Endothelial cell of umbilical vein (primary cell): ENCODE data around the gene PHACTR1. TPM values are rescaled to one million over a fixed set of nuclear protein-coding genes. Genes with fewer than 3 reads are reported as not detected.
"Not testable (repeated sequence)": the region's sequence is repeated elsewhere in the genome, so short reads cannot be mapped to it uniquely, and the experiment has no call there.

Source experiments
- BruUV-seq: library from RNA; stranded (reverse); fragments of 400-500 nt; replicated peaks from 2 replicates; lab custom pipeline; 2021; lab: Mats Ljungman, UMichigan
- CTCF ChIA-PET: fragments of 300-600, 350-600 bp; sonication (Branson Sonifier 250); formaldehyde crosslinking; loops from one replicate; lab custom pipeline; 2021; ENCODE audit warnings: antibody characterized with exemption, inconsistent platforms; lab: Charles Lee
- POLR2A ChIA-PET: fragments of 300-600, 350-600 bp; sonication (Branson Sonifier 250); formaldehyde crosslinking; loops from one replicate; lab custom pipeline; 2021; ENCODE audit warnings: antibody characterized with exemption, inconsistent platforms; lab: Charles Lee
- DNase-seq: peaks from one replicate; pipeline ENCODE4 v3.0.0-alpha.2; 2011; ENCODE audit warnings: low read depth, low spot score
- FAIRE-seq: peaks from 2 replicates; lab custom pipeline; 2011; peaks lifted over from hg19 to GRCh38; lab: Jason Lieb, UNC
- H2AFZ ChIP-seq: 2 replicates; pipeline ENCODE4 v1.6.0; 2012; ENCODE audit warnings: low read depth, low read length, control low read depth, inconsistent platforms
- H3K27ac ChIP-seq: 2 replicates; pipeline ENCODE4 v1.5.1; 2011; ENCODE audit warnings: low read depth, mild to moderate bottlenecking, control low read depth, low read length, moderate library complexity; ENCODE audit not compliant: insufficient read depth
- H3K27me3 ChIP-seq, 2 experiments: 2 replicates each; pipeline versions ENCODE4 v1.6.0 to v1.6.1; 2011; ENCODE audit warnings: low read length in 2 of 2, mixed read lengths in 1 of 2; ENCODE audit not compliant: control insufficient read depth in 2 of 2, insufficient read depth in 2 of 2
- H3K36me3 ChIP-seq, 2 experiments: 2 replicates in 1 of 2; 3 replicates in 1 of 2; pipeline ENCODE4 v1.5.1; 2011; ENCODE audit warnings: low read length in 2 of 2, mild to moderate bottlenecking in 1 of 2, moderate library complexity in 1 of 2; ENCODE audit not compliant: control insufficient read depth in 2 of 2, insufficient read depth in 2 of 2; ENCODE audit errors: extremely low read depth in 1 of 2
- H3K4me1 ChIP-seq: 3 replicates; pipeline ENCODE4 v1.5.1; 2011; ENCODE audit warnings: mild to moderate bottlenecking, low read length; ENCODE audit not compliant: control insufficient read depth, insufficient read depth; ENCODE audit errors: extremely low read depth
- H3K4me2 ChIP-seq: 2 replicates; pipeline ENCODE4 v1.6.1; 2011; ENCODE audit warnings: low read length, control low read depth, mixed read lengths; ENCODE audit not compliant: insufficient read depth
- H3K4me3 ChIP-seq, 3 experiments: fragments of 200-600 bp in 1 of 3; sonication (generic), shearing (Covaris generic) in 1 of 3; replicated peaks in 1 of 3; 2 replicates each; pipeline ENCODE4 v1.5.1; 2011 to 2016; ENCODE audit warnings: control low read depth in 3 of 3, low read length in 3 of 3, mild to moderate bottlenecking in 2 of 3, inconsistent platforms in 1 of 3, low read depth in 1 of 3, moderate library complexity in 1 of 3; ENCODE audit not compliant: insufficient read depth in 1 of 3
- H3K79me2 ChIP-seq: 2 replicates; pipeline ENCODE4 v1.6.0; 2012; ENCODE audit warnings: low read length, inconsistent platforms; ENCODE audit not compliant: control insufficient read depth, insufficient read depth
- H3K9ac ChIP-seq: replicated peaks from 2 replicates; pipeline ENCODE3; 2011; ENCODE audit warnings: low read length, control low read depth; ENCODE audit not compliant: insufficient read depth; ENCODE audit errors: extremely low read depth
- H3K9me1 ChIP-seq: replicated peaks from 3 replicates; pipeline ENCODE4 v1.6.0; 2011; ENCODE audit warnings: mild to moderate bottlenecking, low read length; ENCODE audit not compliant: control insufficient read depth, insufficient read depth; ENCODE audit errors: extremely low read depth
- H3K9me3 ChIP-seq: replicated peaks from 2 replicates; pipeline ENCODE4 v1.5.1; 2012; ENCODE audit warnings: low read length, inconsistent platforms; ENCODE audit not compliant: control insufficient read depth, insufficient read depth
- H4K20me1 ChIP-seq: replicated peaks from 2 replicates; pipeline ENCODE3; 2011; ENCODE audit warnings: mild to moderate bottlenecking, low read length; ENCODE audit not compliant: control insufficient read depth, insufficient read depth; ENCODE audit errors: extremely low read depth
- EZH2 ChIP-seq: IDR thresholded peaks from 2 replicates; pipeline ENCODE4 v1.6.1; 2012; ENCODE audit warnings: borderline replicate concordance, low read depth, mild to moderate bottlenecking, moderate library complexity, low read length, inconsistent platforms; ENCODE audit not compliant: severe bottlenecking
- FOS ChIP-seq: IDR thresholded peaks from 2 replicates; pipeline ENCODE4 v1.6.1; 2011; ENCODE audit warnings: mild to moderate bottlenecking, low read length, moderate library complexity, borderline replicate concordance; ENCODE audit not compliant: insufficient read depth
- GATA2 ChIP-seq: IDR thresholded peaks from 2 replicates; pipeline ENCODE4 v1.7.0; 2011; ENCODE audit warnings: low read depth, mild to moderate bottlenecking, moderate library complexity, mixed read lengths, low read length; ENCODE audit not compliant: insufficient read length, insufficient read depth
- JUN ChIP-seq: IDR thresholded peaks from 2 replicates; pipeline ENCODE4 v1.6.1; 2011; ENCODE audit warnings: borderline replicate concordance, low read depth; ENCODE audit not compliant: insufficient read length, insufficient read depth
- MYC ChIP-seq: IDR thresholded peaks from one replicate; pipeline ENCODE4 v1.6.1; 2011; ENCODE audit warnings: mild to moderate bottlenecking, low read depth, low read length
- POLR2A ChIP-seq: IDR thresholded peaks from 2 replicates; pipeline ENCODE4 v1.6.1; 2012; ENCODE audit warnings: low read depth, mild to moderate bottlenecking, control low read depth, low read length
- POLR2AphosphoS5 ChIP-seq: IDR thresholded peaks from 2 replicates; pipeline ENCODE4 v1.6.1; 2012; ENCODE audit warnings: low read depth, mild to moderate bottlenecking, control low read depth, low read length, moderate library complexity; ENCODE audit not compliant: insufficient read depth
- dilution Hi-C: fragments of 300-500 bp; cut with MboI; formaldehyde crosslinking; loops from one replicate; pipeline ENCODE4 v1.15.0; 2019; ENCODE audit warnings: low sequenced_read_pairs; ENCODE audit not compliant: extremely low pct_ligation_motif_present
- intact Hi-C: fragments of 100-400 bp; cut with micrococcal nuclease; formaldehyde crosslinking; loops from one replicate; pipeline ENCODE4 v1.10.0; 2022
- polyA plus RNA-seq, 4 experiments: library from polyadenylated mRNA; depleted of rRNA in 3 of 4; stranded (reverse) in 3 of 4; unstranded in 1 of 4; fragments of >200 nt; gene quantifications; 2 replicates each; pipeline versions ENCODE4 v1.2.1 to v1.2.3, GENCODE V29; 2011 to 2012; ENCODE audit warnings: missing spikeins in 1 of 4
- total RNA-seq: library from RNA; stranded (reverse); gene quantifications from 2 replicates; pipeline ENCODE4 v1.2.3, GENCODE V29; 2021
- TF ChIP-seq, protein P1 (sequence below), 2 donors: IDR thresholded peaks; 1 replicate in 1 of 2; 2 replicates in 1 of 2; pipeline ENCODE4 v1.5.1; 2011; ENCODE audit warnings: low read length in 2 of 2, mild to moderate bottlenecking in 2 of 2, moderate library complexity in 2 of 2, control low read depth in 1 of 2, inconsistent platforms in 1 of 2, low read depth in 1 of 2; ENCODE audit not compliant: insufficient read depth in 1 of 2; ENCODE audit errors: extremely low read depth in 1 of 2
- TF ChIP-seq, protein P2 (sequence below): IDR thresholded peaks from 2 replicates; pipeline ENCODE4 v1.6.1; 2011; ENCODE audit not compliant: insufficient read depth, insufficient read length

Gene PHACTR1
- total and polyA plus RNA-seq, 2 donors (not counting 3 experiments of a cell fraction or from before 2014, with no cell fraction given): 2.4 to 23.2 TPM

DNA sequence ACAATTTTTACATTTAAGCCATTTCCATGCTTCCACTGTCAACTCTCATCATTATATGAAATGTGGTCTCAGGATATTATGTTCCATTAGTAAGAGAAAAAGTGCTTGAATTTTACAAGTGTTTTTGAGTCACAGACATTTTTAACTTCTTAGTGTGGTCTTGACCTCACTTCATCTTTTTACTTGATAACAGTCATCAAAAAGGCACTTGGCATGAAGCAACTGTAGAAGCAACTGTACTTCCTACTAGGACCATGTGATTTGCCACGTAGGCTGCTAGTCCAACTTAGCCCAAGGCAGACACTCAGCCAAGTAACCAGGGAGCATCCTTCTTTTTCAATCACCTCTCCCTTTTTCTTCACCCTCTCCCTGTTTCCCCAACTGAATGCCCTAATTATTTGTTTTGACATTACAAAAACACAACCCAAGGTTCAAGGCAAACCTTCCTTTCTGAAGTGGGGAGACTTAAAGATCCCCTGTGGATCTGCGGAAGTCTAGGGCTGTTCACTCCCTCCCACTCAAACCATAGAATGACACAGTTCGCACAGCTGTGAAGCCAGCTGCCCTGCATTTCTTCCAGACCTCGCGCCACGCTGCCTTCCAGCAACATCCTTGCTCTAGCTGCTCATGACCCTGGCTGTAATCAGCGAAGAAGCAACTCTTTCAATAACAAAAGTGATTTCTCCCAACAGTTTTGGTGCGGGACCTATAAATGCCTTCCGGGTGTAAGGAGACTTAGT is 45.0 kb downstream of the PHACTR1 start:
- BruUV-seq: no TSS peak
- intact Hi-C loops: no loop called here
- no peak overlapping the region for H2AFZ ChIP-seq

DNA sequence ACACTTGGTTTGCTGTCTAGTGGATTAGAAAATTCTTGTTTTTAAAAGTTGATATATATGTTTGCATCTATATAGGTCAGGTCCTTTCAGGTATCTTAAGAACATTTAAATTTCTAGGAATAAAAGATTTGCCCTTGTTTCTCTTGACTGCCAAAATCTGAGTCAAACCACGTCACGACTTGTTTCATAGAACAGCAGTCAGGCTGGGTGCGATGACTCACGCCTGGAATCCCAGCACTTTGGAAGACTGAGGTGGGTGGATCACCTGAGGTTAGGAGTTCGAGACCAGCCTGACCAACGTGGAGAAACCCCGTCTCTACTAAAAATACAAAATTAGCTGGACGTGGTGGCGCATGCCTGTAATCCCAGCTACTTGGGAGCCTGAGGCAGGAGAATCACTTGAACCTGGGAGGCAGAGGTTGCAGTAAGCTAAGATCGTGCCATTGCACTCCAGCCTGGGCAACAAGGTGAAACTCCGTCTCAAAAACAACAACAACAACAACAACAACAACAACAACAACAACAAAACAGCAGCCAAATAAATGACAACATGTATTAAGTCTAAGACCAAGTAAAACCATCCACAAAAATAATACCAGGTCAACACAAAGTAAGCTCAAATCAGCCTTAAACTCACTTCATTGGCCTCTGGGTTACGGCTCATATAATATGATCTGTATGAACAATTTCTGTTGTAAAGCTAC is 46.3 kb downstream of the PHACTR1 start:
- H3K27ac ChIP-seq, POLR2A ChIA-PET, H3K9ac ChIP-seq, H3K27me3 ChIP-seq, intact Hi-C loops, H3K4me2 ChIP-seq, H3K4me1 ChIP-seq, H3K9me3 ChIP-seq, BruUV-seq, FAIRE-seq, DNase-seq, H4K20me1 ChIP-seq, H3K36me3 ChIP-seq, H3K79me2 ChIP-seq, dilution Hi-C loops, H2AFZ ChIP-seq, H3K4me3 ChIP-seq, H3K9me1 ChIP-seq: not testable (repeated sequence)
- CTCF ChIA-PET: interaction anchor here (1.3 kb wide), 1 partner anchor 125 kb away, joined by 4 read pairs; no protein-coding TSS in a partner anchor

More for the DNA sequence above, 45.0 kb downstream of the PHACTR1 start:
- dilution Hi-C loops: no loop called here
- Histone ChIP-seq H4K20me1 (no peaks in the 10 kb centered on the region), H3K9me3 (no peaks in the 10 kb centered on the region), H3K9ac (no peak overlapping the region), H3K27me3 (no peaks in the 10 kb centered on the region), H3K4me3 (no peak overlapping the region), H3K4me2 (no peak overlapping the region), H3K9me1 (no peaks in the 10 kb centered on the region), H3K36me3 (no peaks in the 10 kb centered on the region), H3K79me2 (no peaks in the 10 kb centered on the region), H3K4me1 (no peaks in the 10 kb centered on the region), H3K27ac (no peak overlapping the region)
- CTCF ChIA-PET: no interaction called here
- POLR2A ChIA-PET: no interaction called here
- DNase-seq: no peak
- no peak for FAIRE-seq
- TF ChIP-seq MYC (no peak), FOS (no peak), POLR2A (no peak), JUN (no peak), POLR2AphosphoS5 (no peak), EZH2 (no peak), GATA2 (no peak)
- TF ChIP-seq, protein P1, sequence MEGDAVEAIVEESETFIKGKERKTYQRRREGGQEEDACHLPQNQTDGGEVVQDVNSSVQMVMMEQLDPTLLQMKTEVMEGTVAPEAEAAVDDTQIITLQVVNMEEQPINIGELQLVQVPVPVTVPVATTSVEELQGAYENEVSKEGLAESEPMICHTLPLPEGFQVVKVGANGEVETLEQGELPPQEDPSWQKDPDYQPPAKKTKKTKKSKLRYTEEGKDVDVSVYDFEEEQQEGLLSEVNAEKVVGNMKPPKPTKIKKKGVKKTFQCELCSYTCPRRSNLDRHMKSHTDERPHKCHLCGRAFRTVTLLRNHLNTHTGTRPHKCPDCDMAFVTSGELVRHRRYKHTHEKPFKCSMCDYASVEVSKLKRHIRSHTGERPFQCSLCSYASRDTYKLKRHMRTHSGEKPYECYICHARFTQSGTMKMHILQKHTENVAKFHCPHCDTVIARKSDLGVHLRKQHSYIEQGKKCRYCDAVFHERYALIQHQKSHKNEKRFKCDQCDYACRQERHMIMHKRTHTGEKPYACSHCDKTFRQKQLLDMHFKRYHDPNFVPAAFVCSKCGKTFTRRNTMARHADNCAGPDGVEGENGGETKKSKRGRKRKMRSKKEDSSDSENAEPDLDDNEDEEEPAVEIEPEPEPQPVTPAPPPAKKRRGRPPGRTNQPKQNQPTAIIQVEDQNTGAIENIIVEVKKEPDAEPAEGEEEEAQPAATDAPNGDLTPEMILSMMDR (IDR thresholded peaks at IDR 0.05; ENCODE audit: extremely low read depth in 1 of 2, insufficient read depth in 1 of 2, low read depth in 1 of 2, low read length in 2 of 2): no peak
- TF ChIP-seq, protein P2, sequence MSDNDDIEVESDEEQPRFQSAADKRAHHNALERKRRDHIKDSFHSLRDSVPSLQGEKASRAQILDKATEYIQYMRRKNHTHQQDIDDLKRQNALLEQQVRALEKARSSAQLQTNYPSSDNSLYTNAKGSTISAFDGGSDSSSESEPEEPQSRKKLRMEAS: no peak
